Measurements from ENCODE around the gene MRPL1. TPM values are rescaled to one million over a fixed set of nuclear protein-coding genes. Genes with fewer than 3 reads are reported as not detected.
A peak's percentile ranks its signal among the peaks of the same experiment; 100 is the strongest.

The MRPL1 gene
- total RNA-seq, 1 donor from 2014 or later = 50.8 TPM

GRCh38 chr4:77818602-77819403 lies 43.8 kb upstream of the MRPL1 start, which contains the start of gene CNOT6L:
TSS of gene CNOT6L (minus strand) at chr4:77819368. CDS start at chr4:77819308, 60 bp downstream.
- peak within 1 kb of the TSS; percentile 96 for H3K27ac ChIP-seq (replicated peaks)
- no peaks in the 10 kb centered on the region for H3K27me3 ChIP-seq (ENCODE audit: low read depth)
- H3K9me3 ChIP-seq (replicated peaks) = no peaks in the 10 kb centered on the region
- DNase-seq = peak; percentile 82
- no peak for TF ChIP-seq CTCF (IDR thresholded peaks at IDR 0.05; ENCODE audit: borderline replicate concordance)
- no peaks in the 10 kb centered on the region for H3K36me3 ChIP-seq
- intact Hi-C loops (cut with micrococcal nuclease) = loop anchor here (5.0 kb wide), 1 partner anchor 43 kb away; the partner anchor contains the start of gene MRPL1
- peak within 1 kb of the TSS; percentile 79 for H3K4me3 ChIP-seq
- H3K4me1 ChIP-seq = peaks cover 75% of the 10 kb centered on the region

GRCh38 chr4:77819404-77819842 lies 43.2 kb upstream of the MRPL1 start:
- intact Hi-C loops (cut with micrococcal nuclease) = loop anchor here (5.0 kb wide), 1 partner anchor 43 kb away; the partner anchor contains the start of gene MRPL1
- H3K36me3 ChIP-seq = no peaks in the 10 kb centered on the region
- H3K9me3 ChIP-seq (replicated peaks) = no peaks in the 10 kb centered on the region
- H3K27me3 ChIP-seq (ENCODE audit: low read depth) = no peaks in the 10 kb centered on the region
- H3K4me1 ChIP-seq = peaks cover 68% of the 10 kb centered on the region
- H3K27ac ChIP-seq (replicated peaks) = peak overlapping the region; percentile 96
- peak overlapping the region; percentile 79 for H3K4me3 ChIP-seq
- no peak for DNase-seq
- no peak for TF ChIP-seq CTCF (IDR thresholded peaks at IDR 0.05; ENCODE audit: borderline replicate concordance)

- H3K4me1 ChIP-seq = peaks cover 62% of the 10 kb centered on the region
These were observed 42.6 kb upstream of the MRPL1 start for GRCh38 chr4:77819843-77820648.

GRCh38 chr4:77820649-77821561 lies 41.7 kb upstream of the MRPL1 start:
- DNase-seq = no peak
- intact Hi-C loops (cut with micrococcal nuclease) = no loop called here

More at GRCh38 chr4:77819843-77820648, 42.6 kb upstream of the MRPL1 start:
- Histone ChIP-seq H3K9me3 (replicated peaks) (no peaks in the 10 kb centered on the region), H3K27ac (replicated peaks) (peak overlapping the region; percentile 96), H3K27me3 (ENCODE audit: low read depth) (no peaks in the 10 kb centered on the region), H3K4me3 (peak overlapping the region; percentile 79), H3K36me3 (no peaks in the 10 kb centered on the region)
- DNase-seq = peak; percentile 94
- intact Hi-C loops (cut with micrococcal nuclease) = loop anchor here (5.0 kb wide), 1 partner anchor 42 kb away; the partner anchor contains the start of gene MRPL1
- peak; percentile 19 for TF ChIP-seq CTCF (IDR thresholded peaks at IDR 0.05; ENCODE audit: borderline replicate concordance)

More at GRCh38 chr4:77820649-77821561, 41.7 kb upstream of the MRPL1 start:
- Histone ChIP-seq H3K4me1 (peaks cover 54% of the 10 kb centered on the region), H3K27me3 (ENCODE audit: low read depth) (no peaks in the 10 kb centered on the region), H3K36me3 (no peaks in the 10 kb centered on the region), H3K27ac (replicated peaks) (peak overlapping the region; percentile 96), H3K4me3 (peak overlapping the region; percentile 79), H3K9me3 (replicated peaks) (no peaks in the 10 kb centered on the region)
- TF ChIP-seq CTCF (IDR thresholded peaks at IDR 0.05; ENCODE audit: borderline replicate concordance) = no peak
